ENCODE results near the gene JAZF1. TPM values are rescaled to one million over a fixed set of nuclear protein-coding genes. Genes with fewer than 3 reads are reported as not detected.

Gene JAZF1
- total and polyA plus RNA-seq, 9 donors, result 10.4 to 36.0 (median 19.9) TPM

DNA sequence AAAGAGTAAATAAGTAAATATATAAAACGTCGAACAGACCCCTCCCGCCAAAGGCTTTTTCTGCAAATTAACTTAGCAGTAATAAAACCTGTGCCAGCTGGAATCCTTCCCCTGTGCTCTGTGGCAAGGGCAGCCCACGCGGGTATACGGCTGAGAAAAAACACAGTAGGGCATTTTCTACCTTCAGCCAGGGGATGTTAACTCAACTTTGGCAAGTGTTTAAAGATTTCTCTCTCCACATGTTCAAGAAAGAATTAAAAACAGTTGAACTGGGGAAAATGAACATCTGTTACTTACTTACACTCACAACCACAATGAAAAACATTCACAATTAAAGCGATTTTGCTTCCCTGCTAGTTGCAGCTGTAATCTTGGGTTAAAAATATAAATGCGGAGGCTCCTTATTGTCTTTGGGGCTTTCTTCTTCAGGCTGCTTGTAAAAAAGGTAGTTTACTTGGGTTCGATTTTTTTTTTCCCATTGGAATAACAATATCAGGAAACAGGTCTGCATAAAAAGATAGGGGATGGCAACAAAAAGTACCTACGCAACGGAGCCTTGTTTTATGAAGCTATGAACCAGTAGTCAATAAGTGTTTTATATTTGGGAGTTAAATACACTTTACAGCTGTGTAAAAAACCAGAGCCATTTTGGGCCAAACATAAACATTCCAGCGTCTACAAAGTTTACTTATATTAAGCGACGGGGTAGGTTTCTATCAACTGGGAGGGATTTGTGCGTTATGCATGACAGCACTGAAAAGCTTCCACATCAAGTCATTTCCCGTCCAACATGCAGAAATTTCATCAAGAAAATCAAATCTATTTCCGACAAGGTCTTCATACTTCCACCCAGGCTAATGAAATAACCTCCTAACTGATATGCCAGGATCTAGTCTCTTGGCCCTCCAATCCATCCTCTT is 308.0 kb downstream of the JAZF1 start:
- TF ChIP-seq, protein P1, sequence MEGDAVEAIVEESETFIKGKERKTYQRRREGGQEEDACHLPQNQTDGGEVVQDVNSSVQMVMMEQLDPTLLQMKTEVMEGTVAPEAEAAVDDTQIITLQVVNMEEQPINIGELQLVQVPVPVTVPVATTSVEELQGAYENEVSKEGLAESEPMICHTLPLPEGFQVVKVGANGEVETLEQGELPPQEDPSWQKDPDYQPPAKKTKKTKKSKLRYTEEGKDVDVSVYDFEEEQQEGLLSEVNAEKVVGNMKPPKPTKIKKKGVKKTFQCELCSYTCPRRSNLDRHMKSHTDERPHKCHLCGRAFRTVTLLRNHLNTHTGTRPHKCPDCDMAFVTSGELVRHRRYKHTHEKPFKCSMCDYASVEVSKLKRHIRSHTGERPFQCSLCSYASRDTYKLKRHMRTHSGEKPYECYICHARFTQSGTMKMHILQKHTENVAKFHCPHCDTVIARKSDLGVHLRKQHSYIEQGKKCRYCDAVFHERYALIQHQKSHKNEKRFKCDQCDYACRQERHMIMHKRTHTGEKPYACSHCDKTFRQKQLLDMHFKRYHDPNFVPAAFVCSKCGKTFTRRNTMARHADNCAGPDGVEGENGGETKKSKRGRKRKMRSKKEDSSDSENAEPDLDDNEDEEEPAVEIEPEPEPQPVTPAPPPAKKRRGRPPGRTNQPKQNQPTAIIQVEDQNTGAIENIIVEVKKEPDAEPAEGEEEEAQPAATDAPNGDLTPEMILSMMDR (IDR thresholded peaks at IDR 0.05), result no peak
- TF ChIP-seq POLR2A (IDR thresholded peaks at IDR 0.05) (no peak), EP300 (IDR thresholded peaks at IDR 0.05) (no peak)
- no peak for DNase-seq
- no peak overlapping the region for H3K4me3 ChIP-seq
- no peaks in the 10 kb centered on the region for H3K27me3 ChIP-seq
- 12 to 24% (median 18%) methylated on average over 17 of the region's 17 CpGs for WGBS, 3 donors
- peaks cover 15% of the 10 kb centered on the region for H3K4me1 ChIP-seq (ENCODE audit: insufficient read depth)
- intact Hi-C loops (cut with DNase I), result no loop called here
- no peaks in the 10 kb centered on the region for H3K9me3 ChIP-seq
- no peak overlapping the region for H3K27ac ChIP-seq
- no peaks in the 10 kb centered on the region for H3K36me3 ChIP-seq

DNA sequence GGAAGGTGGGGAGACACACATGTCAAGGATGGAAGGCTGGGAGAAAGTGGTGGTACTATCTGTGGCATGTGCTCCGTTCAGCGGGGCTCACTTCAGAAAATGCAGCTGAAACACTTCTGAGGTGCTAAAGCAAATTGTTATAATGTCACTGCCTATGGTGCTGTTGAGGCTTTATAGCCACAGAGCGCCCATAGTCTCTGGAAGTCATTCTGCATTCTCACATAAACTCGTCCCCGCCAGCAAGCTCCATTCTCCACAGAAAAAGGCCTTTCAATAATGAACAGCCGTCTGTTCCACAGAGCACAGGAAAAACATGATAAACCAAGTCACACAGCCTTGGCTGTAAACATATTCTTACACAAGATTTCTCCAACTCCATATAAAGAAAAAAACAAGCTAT is 308.7 kb downstream of the JAZF1 start:
- peaks cover 15% of the 10 kb centered on the region for H3K4me1 ChIP-seq (ENCODE audit: insufficient read depth)
- no peaks in the 10 kb centered on the region for H3K27me3 ChIP-seq
- no peak overlapping the region for H3K27ac ChIP-seq
- TF ChIP-seq POLR2A (IDR thresholded peaks at IDR 0.05) (no peak), EP300 (IDR thresholded peaks at IDR 0.05) (no peak)
- TF ChIP-seq, protein P1 (IDR thresholded peaks at IDR 0.05), result no peak
- intact Hi-C loops (cut with DNase I), result no loop called here
- no peaks in the 10 kb centered on the region for H3K9me3 ChIP-seq
- DNase-seq, result no peak
- H3K36me3 ChIP-seq, result no peaks in the 10 kb centered on the region
- H3K4me3 ChIP-seq, result no peak overlapping the region
- 33 to 62% (median 56%) methylated on average over 6 of the region's 6 CpGs for WGBS, 3 donors

DNA sequence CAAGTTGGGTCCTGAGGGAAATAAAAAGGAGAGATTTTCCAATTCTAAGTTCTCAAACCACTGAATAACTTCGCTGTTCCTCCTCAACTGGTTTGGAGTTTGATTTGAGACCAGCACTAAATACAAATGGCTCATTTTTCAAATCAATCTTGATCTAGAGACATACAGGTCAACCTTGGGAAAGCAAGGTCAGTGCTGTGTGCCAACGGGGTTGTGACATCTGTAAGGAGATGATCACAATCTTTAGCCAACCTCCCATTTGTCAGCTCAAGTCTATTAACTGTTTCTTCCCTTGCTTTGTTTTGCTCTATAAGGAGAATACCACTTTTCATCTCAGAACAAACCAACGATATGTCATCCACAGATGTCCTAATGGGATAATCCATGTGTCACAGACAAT is 309.5 kb downstream of the JAZF1 start:
- Histone ChIP-seq H3K9me3 (no peaks in the 10 kb centered on the region), H3K36me3 (no peaks in the 10 kb centered on the region), H3K4me1 (ENCODE audit: insufficient read depth) (peaks cover 15% of the 10 kb centered on the region), H3K4me3 (no peak overlapping the region), H3K27ac (no peak overlapping the region), H3K27me3 (no peaks in the 10 kb centered on the region)
- 88 to 93% (median 92%) methylated on average over 3 of the region's 3 CpGs for WGBS, 3 donors
- TF ChIP-seq POLR2A (IDR thresholded peaks at IDR 0.05) (no peak), EP300 (IDR thresholded peaks at IDR 0.05) (no peak)
- TF ChIP-seq, protein P1 (IDR thresholded peaks at IDR 0.05), result no peak
- intact Hi-C loops (cut with DNase I), result no loop called here
- DNase-seq, result no peak

DNA sequence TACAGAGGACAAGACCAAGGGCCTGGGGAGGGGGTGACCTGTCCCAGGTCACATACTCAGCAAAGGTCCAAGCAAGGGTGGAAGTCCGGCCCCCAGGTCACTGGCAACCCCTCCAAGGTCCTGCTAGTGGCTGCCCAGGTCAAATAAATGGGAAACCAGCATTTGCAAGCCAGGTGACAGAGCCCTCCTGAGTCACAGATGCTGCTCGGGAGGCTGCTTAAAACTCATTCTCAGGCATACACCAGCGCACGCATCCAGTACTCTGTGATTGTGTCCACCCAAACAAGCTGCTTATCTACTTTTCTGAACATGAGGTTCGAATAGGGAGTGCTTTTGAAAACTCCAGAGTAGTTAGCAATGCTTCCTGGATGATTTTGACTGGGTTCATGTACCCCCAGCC is 310.0 kb downstream of the JAZF1 start:
- 70 to 79% (median 74%) methylated on average over 5 of the region's 5 CpGs for WGBS, 3 donors
- Histone ChIP-seq H3K9me3 (no peaks in the 10 kb centered on the region), H3K4me1 (ENCODE audit: insufficient read depth) (peaks cover 15% of the 10 kb centered on the region), H3K27me3 (no peaks in the 10 kb centered on the region), H3K36me3 (no peaks in the 10 kb centered on the region), H3K4me3 (no peak overlapping the region), H3K27ac (no peak overlapping the region)
- intact Hi-C loops (cut with DNase I), result no loop called here
- TF ChIP-seq EP300 (IDR thresholded peaks at IDR 0.05) (no peak), POLR2A (IDR thresholded peaks at IDR 0.05) (no peak)
- TF ChIP-seq, protein P1 (IDR thresholded peaks at IDR 0.05), result no peak
- DNase-seq, result no peak
